CD4-positive, alpha-beta T cell treated with Interleukin-6 for 4 hours (primary cell): ENCODE measurements around the gene MGRN1.
A peak's percentile ranks its signal among the peaks of the same experiment; 100 is the strongest.

ENCODE experiments used
- DNase-seq: peaks from one replicate; pipeline ENCODE4 v3.0.0-alpha.2; 2020; ENCODE audit warnings: mixed read lengths

Gene MGRN1

DNA sequence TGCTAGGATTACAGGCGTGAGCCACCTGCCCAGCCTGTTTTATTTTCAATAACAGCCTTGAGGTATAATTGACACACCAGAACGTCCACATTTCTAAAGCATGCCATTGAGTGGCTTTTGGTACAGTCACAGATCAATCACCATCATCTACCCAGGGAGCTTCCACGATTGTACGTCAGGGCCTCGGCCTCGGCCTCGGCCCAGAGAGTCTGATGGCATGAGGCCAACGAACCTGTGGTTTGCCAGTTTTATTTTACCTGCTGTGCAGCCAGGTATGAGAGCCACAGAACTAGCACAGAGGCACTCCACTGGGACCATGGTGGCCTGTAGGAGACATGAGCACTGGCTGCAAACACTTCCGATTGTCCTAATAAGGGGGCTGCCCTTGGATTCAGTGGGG lies 18.3 kb upstream of the MGRN1 start:
- DNase-seq = no peak

DNA sequence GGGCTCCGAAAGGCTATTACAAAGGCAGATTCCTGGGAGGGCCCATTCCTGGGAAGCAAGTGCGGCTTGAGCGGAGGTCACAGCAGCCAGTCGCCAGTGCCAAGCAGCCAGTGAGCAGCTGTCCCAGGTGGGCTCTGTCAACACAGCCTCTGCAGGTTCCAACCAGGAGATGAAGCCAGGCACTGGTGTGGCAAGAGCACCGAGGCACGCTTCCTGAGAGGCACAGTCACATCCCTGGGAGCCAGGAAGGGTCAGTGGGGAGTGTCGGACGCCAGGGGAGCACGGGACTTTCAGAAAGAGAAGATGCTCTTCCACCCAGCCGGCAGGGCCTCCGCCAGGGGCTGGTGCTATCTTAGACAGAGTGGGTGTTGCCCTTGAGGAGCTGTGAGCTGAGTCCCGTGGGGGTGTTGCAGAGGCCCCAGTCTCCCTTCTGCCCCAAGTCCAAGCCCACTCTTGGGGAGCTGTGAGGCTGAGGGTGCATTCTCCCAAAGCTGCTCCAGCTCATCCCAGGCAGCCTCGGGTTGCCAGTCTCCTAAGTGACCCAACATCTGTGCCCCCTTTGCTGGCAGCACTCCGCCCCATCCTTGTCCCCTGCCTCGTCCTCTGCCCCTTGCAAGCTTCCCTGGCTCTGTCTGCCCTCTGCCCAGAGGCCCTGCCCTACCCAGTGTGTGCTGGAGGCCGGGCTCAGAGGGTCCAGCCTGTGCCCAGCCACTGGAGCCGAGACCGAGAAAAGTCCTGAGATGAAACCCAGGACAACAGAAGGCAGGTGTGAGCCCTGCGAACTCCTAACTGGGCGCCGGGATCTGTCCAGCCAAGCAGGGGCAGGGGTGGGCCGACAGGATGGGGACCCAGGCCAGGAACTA lies 16.6 kb upstream of the MGRN1 start:
- DNase-seq = no peak

DNA sequence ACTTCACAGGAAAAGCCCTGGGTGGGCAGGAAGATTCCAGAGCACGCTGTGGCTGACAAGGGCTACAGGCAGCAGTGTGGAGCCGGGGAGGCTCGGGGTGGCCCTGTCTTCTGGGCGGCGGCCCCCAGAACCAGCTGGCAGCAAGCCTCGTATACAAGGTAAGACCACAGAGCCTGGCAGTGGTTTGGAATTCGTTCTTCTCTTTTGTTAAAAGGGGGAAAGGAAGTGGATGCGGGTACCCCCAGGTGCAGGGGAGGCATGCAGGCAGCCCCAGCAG lies 16.0 kb upstream of the MGRN1 start:
- no peak for DNase-seq

DNA sequence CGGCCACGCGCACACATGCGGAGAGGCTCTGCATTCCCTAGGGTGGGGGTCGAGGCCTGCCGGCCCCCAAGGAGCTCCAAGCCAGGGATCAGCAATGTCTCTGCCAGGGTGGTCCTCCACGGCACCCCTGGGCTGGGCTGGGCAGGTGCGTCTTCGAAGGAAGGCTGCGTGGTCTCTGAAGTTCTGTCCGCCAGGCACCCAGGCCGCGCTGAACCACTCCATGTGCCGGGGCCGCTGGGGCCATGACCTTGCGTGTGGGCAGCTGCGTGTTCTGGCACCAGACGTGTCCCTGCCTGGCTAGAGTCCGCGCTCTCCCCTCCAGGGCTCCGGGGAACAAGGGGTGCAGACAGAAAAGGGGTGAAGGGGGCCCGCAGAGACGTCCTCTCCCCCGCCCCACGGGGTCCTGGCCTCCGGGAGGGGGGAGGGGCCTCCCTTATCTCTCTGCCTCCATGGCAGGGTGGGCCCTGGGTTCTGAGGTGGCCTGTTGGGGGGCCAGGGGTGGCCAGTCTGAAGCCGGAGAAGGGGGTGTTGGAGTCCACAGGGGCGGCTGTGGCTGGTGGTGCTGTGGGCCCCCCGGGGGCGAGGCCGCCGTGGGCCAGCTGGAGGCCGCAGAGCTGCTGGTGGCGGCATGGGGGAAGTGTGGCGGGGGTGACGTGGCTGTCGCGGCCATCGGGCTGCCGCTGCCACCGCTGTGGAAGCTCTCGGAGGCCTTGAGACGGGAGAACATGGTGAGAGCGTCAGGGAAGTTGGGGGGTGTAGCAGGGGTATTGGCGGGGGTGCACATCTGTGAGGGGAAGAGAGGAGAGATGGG lies 15.2 kb upstream of the MGRN1 start:
- no peak for DNase-seq

DNA sequence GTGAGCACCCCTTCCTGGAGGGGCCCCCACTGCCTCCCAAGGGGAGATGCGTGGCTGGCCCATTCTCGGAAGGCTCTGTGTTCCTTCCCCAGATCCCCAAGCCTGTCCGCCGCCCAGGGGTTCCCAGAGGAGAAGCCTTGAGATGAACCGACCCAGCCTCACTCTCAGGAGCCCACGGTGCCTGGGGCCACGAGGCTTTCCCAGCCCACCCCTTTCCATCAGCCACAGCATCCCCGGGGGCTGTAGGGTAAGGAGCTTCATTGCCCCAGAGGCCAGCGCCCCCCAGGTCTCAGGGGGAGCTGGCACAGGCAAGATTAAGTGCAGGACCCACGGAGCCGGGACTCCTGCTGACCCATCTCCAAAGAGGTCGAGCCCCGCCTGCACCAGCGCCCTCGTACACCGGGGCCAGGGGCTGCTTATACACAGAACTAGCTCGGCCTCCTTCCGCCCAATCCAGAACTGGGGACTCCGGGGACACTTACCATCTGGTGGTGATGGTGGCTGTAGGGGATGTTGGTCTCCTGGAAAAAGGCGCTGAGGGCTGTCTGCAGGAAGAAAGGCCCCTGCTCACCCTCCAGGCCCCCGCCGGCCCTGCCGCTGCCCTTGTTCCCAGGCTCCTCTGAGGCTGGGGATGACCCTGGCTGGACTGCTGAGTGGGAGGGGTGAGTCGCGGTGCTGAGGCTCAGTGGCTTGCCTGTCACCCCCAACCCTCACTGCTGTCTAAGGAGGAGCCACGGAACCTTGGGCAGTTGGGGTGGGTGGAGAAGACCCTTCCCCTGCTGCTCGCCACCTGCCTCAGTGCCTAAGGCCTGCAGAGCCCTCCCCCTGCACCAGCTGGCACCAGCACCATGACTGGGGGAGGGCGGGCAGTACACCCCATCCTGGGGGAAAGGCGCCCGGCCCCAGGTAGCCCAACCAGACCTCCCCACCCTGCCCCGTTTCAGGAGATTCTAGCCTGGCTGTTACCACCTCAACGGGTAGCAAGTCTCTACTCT lies 14.3 kb upstream of the MGRN1 start:
- no peak for DNase-seq

DNA sequence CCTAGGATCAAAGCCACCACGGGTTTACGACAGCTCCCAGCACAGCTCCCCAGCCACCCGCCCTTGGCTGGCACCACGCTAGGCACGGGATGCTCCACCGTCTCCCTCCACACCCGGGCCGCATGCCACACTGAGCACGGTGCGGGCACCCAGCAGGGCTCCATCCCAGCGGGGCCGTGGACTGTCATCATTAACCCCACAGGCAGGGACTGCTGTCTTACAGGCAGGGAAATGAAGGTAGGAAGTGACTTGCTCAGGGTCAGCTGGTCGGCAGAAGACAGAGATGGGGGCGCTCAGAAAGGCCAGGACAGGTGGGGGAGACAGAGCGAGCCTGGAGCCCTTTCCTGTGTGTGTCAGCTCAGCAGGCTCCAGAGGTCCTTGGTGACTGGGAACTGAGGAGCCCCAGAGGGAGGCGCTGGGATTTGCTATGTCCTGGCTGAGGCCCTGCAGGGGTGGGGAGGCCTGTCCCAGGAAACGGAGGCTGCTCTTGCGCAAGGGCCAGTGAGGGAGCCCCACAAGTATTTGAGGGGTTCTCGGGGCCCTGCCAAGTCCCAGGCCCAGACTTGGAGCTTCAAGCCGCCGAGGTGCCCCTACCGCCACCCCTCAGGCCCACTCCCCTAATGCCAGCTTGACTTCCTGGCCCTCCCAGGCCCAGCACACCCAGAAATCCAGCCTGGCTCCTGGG lies 13.1 kb upstream of the MGRN1 start:
- no peak for DNase-seq

DNA sequence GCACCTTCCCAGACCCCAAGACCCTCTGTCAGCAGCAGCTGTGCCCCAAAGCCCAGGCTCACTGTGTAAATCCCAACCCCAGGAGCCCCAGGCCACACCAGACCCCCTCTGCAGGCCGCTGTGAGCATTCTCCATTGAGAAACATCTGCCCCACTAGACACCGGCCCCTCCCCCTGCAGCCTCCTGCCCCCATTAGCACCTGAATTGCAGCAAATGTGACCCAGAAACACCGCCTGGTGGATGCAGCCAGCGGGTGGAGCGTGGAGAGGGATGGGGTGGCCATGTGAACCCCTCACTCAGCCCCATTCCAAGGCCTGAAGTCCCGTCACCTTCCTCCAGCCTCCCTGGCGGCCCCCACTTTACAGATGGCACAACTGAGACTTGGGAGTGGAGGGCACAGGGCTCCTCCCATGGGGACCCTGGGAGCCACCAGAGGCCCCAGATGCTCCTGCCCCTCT lies 12.1 kb upstream of the MGRN1 start:
- no peak for DNase-seq

DNA sequence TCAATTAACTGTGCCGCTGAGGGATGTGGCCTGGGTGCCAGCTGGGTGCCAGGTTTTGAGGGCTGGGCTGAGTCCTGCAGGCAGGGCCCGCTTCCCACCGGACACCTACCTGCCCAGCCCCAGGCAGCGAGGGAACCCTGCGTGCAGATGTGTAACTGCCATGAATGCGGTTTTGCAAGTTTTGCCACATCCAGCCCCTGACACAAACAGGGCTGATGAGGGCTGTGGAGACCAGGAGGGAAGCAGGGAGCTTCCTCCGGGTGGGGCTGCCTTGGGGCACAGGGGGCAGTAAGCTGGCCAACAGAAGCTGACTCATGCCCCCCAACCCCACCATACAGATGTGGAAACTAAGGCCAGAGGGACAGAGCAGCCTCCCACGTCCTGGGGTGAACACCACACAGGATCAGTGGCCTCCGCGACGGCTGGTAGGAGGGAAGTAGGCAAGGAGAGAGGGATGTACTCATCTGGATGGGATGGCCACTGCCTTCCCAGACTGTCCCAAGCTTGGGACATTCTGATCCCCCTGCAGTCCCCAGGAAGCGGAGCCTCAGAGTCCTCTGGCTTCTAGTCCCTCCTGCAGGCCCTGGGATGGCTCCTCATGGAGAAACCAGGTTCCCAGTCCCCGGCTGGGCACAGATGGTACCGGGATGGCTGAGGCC lies 11.5 kb upstream of the MGRN1 start:
- DNase-seq = no peak

DNA sequence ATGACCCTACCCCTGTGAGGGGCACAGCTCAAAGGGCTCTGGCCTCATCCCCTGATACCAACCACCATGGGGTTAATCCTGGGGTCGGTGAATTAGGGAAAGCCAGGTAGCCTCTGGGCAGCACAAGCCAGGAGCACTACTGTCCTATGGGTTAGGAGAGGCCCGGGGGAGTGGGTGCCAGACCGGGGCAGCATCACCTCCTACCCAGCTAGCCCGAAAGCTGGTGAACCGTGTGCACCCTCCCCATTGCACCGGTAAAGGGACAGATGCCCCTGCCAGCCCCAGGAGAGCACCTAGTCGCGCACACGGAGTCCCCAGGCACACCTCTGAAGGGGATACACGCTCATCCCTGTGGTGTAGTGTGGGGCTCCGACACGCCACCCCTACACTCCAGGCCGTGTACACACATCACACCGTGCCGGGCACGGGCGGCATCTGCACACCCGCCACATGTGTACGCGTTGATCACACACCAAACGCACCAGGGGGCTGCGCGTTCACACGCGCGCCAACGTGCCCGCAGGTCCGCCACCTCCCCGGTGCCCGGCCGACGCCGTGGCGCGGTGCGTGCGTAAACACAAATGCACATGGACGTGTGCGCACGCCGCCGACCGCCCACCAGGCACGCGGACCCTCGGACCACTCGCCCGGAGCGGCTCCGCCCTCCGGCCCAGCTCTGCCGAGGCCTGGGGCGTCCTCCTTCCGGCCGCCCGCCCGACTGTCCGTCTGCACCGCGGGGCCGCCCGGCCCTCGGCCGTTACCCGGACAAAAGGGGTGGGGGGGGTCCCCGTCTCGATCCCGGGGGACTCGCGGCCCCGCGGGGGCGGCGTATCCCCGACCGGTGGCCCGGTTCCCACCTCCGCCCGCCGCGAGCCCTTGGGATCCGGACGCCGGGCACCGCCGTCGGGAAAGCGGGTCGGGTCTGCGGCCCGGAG lies 10.7 kb upstream of the MGRN1 start:
- peak; percentile 42 for DNase-seq

DNA sequence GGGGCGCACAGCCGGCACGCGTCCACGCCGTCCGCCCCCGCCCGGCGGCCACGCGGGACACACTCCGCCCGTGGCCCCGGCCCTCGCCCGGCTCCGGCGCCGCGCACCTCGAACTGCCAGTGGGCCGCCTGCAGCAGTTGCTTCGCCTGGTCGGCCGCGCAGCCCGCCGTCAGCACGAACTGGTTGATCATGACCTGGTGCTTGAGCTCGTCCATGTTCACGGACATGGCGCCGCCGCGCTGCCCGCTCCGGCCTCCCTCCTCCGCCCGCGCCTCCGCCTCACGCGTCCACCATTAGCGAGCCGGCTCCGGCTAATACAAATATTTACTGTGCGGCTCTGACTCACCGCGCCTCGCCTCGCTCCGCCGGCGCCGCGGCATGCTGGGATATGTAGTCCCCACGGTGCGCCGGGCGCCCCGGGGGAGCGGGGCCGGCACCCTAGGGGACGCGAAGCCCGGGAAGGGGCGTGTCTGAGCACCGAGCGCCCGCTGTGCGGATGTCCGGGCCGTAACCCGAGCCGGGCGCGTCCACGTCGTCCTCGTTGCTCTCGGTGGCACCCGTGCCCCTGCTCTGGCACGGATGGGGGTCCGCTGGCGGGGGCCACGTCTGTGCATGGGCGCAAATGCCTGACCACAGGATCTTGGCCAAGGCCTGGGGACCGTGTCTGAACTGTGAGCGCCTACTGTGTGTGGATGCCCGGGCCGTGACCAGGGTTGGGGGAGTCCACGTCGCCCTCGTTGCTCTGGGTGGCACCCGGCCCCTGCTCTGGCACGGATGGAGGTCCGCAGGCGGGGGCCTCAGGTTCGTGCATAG lies 9.8 kb upstream of the MGRN1 start, which contains the start of gene UBALD1:
TSS of gene UBALD1 (minus strand) at position 318 of the 813 bp plus-strand sequence. CDS start at position 227, 91 bp downstream.
- DNase-seq = peak; percentile 87

DNA sequence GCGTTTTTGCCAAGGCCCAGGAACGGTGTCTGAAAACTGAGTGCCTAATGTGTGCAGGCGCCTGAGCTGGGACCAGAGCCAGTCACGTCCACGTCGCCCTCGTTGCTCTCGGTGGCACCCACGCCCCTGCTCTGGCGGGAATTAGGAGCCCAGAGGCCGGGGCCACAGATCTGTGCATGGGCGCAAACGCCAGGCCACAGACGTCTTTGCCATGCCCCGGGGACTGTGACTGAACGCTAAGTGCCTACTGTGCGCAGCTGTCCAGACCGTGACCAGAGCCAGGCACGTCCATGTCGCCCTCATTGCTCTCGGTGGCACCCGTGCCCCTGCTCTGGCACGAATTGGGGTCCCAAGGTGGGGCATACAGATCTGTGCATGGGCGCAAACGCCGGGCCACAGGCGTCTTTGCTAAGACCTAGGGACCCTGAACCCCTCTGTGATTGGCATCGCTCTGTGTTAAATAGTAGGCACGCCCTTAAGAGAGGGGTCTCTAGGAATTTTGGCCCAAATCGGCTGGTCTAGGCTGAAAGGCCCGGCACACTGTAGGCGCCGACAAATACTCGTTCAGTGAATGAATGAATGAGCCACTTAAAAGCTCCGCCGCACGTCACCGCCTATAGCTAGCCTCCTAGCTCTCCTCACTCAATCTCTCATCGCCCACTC lies 9.1 kb upstream of the MGRN1 start:
- DNase-seq = no peak

DNA sequence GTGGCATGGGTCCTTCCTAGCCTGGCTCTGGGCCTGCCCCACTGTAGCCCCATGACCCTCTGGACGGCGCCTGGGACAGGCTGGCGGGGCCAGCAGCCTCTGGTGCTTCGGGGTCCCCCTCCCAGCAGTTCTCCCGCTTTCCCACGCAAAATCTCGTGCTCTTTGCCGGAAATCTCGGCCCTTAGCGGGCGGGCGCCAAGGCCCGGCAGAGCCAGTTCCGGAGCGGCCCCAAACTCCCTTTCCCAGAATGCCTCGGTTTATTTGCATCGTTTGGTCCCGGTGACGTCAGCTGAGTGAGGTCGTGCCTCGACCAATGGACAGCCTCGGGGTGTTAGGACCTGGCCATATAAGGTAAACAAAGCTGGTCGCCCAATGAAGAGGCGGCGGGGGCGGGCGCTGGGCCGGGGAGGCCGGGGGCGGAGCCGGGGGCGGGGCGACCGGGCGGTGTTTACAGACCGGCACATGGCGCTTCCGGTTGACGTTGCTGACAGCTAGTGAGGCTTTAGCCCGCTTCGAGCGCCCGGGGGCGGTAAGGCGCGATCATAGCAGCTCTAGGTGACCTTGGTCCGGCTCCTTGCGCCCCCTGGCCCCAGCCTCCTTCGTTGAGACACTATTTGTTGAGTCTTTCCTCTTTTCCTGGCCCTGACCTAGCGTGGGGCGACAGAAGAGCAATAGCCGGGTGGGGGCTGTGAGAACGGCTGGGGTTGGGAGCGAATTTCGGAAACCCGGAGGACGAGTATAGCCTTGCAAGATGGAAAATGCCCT lies 8.4 kb upstream of the MGRN1 start:
- DNase-seq = peak; percentile 99

DNA sequence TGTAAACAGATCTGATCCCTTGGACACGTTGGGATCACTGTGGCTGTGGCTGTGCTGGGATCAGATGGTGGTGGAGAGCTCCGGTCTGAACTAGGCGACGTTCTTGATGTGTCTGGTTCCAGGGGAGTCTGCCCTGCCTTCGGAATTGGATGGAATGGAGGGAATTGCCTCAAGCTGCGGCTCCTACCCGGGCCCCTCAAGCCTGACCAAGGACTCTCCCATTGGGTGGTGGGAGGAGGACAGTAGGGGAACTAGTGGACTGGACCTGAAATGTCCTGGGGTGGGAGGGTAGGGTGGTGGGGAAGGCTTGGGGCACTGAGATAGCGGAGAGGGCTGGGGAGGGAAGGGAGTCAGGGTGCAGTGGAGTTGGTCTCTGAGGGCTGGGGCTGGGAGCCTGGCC lies 6.7 kb upstream of the MGRN1 start:
- no peak for DNase-seq

DNA sequence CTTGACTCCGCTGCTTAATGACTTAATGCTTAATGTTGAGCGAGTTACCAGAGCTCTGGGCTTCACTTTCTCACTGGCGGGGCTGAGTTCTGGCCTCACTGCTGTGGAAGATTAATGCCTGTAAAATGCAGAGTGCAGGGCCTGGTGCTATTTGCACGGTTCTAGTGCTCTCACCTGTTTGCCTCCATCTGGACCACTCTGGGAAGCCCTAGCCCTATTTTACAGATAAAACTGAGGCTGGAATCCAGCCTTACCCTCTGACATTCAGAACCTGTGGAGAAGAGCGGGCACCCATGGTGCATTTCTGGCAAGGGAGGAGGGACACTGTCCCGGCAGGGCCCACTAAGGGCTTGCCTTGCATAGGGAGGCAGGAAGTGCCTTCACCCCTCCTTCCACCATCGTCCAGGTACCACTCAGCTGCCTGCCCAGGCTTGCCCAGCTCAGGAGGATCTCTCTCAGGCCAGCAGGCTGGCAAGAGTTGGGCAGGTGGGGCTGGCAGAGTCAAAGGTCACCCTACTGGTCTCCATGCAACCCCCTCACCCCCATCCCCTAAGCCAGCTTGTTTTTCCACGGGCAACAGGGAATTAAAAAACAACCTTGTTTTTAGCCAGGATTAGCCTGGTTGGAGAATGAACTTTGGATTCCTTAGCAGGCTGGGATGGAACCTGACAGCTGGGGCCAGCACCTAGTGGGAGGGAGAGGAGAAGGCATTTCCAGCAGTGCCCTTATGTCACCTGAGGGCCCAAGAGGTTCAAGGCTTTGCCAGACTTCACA lies 5.8 kb upstream of the MGRN1 start:
- DNase-seq = no peak

DNA sequence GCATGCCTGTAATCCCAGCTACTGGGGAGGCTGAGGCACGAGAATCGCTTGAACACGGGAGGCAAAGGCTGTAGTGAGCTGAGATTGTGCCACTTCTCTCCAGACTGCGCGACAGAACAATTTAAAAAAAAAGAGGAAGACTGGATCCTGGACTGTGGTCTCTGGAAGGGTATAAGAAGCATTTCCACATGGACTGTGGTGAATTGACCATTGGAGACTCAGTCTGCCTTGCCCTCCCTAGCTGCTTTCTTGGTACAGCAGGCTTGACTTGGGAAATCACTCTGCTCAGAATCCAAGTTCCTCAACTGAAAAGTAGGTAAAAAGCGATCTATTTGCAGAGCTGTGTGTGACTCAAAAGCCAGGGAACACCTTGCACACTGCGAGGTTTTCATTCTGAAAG lies 1.0 kb upstream of the MGRN1 start:
- DNase-seq = no peak

DNA sequence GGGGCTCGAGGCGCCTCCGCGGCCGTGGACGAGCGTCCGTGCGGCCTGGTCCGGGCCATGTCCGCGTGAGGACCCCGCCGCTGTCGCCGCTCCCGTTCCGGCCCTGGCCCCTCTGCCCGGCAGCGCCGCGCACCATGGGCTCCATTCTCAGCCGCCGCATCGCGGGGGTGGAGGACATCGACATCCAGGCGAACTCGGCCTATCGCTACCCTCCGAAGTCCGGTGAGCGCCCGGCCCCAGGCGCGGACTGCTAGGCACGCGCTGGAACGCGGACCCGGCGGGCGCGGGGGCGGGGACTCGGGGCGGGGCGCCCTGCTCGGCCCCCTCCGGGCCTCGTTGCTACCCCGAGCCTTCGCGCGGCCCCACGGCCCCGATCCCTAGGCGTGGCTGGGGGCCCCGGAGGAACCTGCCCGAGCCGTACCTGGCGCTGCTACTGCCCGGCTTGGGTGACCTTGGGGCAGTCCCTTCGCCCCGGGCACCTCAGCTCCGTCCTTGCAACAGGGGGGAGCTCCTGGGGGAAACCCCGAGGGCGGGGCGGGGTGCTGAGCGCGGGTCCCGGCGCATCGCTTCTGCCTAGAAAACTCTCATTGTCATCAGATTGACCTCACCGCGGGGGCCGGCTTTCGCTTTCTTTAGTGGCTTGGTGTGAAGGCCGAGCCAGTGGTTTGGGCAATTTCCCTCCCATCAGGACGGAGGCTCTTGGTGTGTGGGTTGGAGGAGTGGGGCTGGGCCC lies 367 bp downstream of the MGRN1 start:
- DNase-seq = peak; percentile 51
